Fibroblast of skin of abdomen (primary cell): Measurements from ENCODE around the gene EYA4.
"Not testable (repeated sequence)": the region's sequence is repeated elsewhere in the genome, so short reads cannot be mapped to it uniquely, and the experiment has no call there.

Experiments used
- DNase-seq: peaks from one replicate; pipeline ENCODE4 v3.0.0-alpha.2; 2013

Gene EYA4

GRCh38 chr6:133540361-133540760 lies 299.2 kb downstream of the EYA4 start:
- no peak for DNase-seq

GRCh38 chr6:133541040-133541439 lies 299.9 kb downstream of the EYA4 start:
- no peak for DNase-seq

GRCh38 chr6:133542056-133542821 lies 301.1 kb downstream of the EYA4 start:
- no peak for DNase-seq

GRCh38 chr6:133544419-133544818 lies 303.3 kb downstream of the EYA4 start:
- no peak for DNase-seq

GRCh38 chr6:133546098-133546497 lies 304.9 kb downstream of the EYA4 start:
- DNase-seq = peak; percentile 88

GRCh38 chr6:133547136-133547535 lies 306.0 kb downstream of the EYA4 start:
- DNase-seq = no peak

GRCh38 chr6:133548423-133549159 lies 307.4 kb downstream of the EYA4 start:
- peak; percentile 65 for DNase-seq

GRCh38 chr6:133549371-133549801 lies 308.2 kb downstream of the EYA4 start:
- DNase-seq = no peak

- no peak for DNase-seq
Measured at GRCh38 chr6:133550026-133550425, 308.9 kb downstream of the EYA4 start.

- no peak for DNase-seq
Measured at GRCh38 chr6:133551436-133551835, 310.3 kb downstream of the EYA4 start.

GRCh38 chr6:133551847-133552341 lies 310.7 kb downstream of the EYA4 start:
- DNase-seq = peak; percentile 98

GRCh38 chr6:133553652-133554051 lies 312.5 kb downstream of the EYA4 start:
- DNase-seq = peak; percentile 67

- not testable (repeated sequence) for DNase-seq
Measured at GRCh38 chr6:133554121-133554520, 313.0 kb downstream of the EYA4 start.

- peak; percentile 60 for DNase-seq
Measured at GRCh38 chr6:133555685-133556084, 314.5 kb downstream of the EYA4 start.

- DNase-seq = no peak
Measured at GRCh38 chr6:133559926-133560325, 318.8 kb downstream of the EYA4 start.

- peak; percentile 64 for DNase-seq
Measured at GRCh38 chr6:133567636-133568035, 326.5 kb downstream of the EYA4 start.

- peak; percentile 81 for DNase-seq
Measured at GRCh38 chr6:133568970-133569889, 328.1 kb downstream of the EYA4 start.

- no peak for DNase-seq
Measured at GRCh38 chr6:133571681-133572080, 330.5 kb downstream of the EYA4 start.

- DNase-seq = no peak
Measured at GRCh38 chr6:133577851-133578250, 336.7 kb downstream of the EYA4 start.
